ENCODE results near the gene PHETA1.

PHETA1 gene

DNA sequence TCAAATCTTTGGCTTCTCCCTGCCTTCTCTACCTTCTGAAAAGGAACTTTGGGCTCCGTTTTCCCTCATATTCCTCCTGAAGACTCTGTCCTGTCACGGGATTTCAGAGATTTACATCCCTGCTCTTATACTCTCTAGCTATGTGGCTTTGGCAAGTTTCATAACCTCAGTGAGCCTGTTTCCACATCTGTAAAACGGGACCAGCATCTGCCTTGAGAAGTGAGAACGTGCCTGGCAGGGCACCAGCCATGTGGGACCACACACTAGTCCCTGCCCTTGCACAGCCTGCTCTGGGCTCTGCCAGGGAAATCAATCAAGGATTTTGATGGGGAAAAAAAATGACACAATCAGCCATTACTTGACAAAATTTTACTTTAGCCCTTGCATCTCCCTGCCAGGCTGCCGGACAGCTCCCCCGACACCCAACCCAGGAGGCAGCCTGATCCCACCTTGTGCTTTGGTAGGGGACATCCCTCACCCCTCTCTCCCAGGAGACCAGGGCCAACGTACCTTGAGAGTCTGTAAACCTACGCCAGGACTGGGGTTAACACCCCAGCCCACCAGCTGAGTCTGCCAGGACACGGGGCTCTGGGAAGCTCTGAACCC lies 8.5 kb downstream of the PHETA1 start:
- TF ChIP-seq, protein P1, sequence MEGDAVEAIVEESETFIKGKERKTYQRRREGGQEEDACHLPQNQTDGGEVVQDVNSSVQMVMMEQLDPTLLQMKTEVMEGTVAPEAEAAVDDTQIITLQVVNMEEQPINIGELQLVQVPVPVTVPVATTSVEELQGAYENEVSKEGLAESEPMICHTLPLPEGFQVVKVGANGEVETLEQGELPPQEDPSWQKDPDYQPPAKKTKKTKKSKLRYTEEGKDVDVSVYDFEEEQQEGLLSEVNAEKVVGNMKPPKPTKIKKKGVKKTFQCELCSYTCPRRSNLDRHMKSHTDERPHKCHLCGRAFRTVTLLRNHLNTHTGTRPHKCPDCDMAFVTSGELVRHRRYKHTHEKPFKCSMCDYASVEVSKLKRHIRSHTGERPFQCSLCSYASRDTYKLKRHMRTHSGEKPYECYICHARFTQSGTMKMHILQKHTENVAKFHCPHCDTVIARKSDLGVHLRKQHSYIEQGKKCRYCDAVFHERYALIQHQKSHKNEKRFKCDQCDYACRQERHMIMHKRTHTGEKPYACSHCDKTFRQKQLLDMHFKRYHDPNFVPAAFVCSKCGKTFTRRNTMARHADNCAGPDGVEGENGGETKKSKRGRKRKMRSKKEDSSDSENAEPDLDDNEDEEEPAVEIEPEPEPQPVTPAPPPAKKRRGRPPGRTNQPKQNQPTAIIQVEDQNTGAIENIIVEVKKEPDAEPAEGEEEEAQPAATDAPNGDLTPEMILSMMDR (IDR thresholded peaks at IDR 0.05), result no peak

DNA sequence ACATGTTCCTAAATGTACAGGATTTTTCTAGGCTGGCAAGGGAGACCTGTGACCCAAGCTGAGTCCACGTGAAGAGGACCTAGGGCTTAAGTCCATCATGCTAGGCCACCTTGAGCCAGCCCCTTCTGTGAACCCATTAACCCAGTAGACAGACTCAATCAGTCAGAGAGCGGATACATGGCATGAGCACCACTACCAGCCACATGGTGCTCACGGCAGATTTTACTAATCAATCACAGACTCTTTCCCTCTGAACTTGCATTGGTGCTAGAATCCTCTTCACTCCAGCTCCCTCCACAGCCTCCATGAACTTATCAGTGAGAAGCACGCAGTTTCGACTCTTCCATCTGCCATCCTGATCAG lies 9.0 kb downstream of the PHETA1 start:
- TF ChIP-seq, protein P1 (IDR thresholded peaks at IDR 0.05), result no peak

DNA sequence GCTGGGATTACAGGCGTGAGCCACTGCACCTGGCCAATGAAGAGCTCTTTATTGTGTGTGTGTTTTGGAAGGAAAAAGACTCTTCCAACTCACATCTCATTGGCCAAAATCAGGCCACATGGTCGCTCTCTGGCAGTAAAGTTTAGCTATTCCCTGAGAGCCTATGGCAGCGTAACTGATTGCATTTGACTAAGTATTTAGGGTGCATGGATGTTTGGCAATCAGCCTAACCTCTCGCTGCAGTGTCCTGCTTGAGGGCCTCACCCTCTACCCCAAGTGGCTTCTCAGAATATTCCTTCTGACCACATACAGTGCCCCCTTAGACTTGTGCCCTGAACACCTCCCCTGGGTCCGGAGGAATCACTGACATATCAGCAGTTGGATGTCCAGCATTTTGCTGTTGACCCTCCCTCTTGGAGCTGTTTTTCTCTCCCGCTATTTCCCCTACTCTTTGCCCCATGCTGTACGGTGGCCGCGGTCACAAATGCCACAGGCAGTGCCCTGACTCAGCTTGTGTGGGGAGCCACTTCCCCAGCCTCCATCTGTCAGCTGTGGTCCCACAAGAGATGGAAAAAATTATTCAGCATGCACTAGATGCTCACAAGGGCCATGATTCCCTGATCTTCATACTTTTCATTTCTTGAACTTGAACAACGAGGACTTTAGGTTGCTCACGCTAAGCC lies 9.5 kb downstream of the PHETA1 start:
- TF ChIP-seq, protein P1 (IDR thresholded peaks at IDR 0.05), result no peak

DNA sequence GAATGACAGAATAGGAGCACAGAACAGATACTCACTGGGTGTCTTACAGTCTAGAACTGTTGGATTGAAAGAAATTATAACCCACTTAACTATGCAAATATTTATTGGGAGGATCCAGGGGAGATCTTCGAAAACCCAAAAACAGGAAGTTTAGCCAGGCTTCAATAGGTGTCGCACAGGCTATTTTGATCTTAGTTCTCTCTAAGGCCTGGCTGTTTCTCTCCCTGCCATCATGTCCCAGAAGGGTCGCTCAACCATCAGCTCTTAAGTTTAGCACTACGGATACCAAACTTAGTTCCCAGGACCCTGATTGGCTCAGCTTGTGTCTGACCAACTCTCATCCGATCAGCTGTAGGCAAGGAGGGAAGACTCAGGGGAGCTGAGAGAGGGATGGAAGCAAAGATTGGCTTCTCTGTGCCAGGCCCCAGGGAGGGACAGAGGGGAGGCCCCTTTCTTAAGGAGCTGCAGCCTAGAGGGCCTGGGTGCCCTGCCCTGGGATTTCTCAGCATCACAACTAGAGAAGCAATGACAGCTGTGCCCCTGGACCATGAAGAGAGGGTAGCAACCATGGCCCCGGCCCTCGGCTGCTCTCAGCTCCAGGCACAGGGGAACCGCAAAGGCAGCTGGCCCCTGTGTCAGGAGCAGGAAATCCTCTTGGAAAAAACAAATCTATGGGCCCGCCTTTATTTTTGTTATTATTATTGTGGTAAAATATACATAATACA lies 13.5 kb downstream of the PHETA1 start:
- TF ChIP-seq, protein P1 (IDR thresholded peaks at IDR 0.05), result no peak

DNA sequence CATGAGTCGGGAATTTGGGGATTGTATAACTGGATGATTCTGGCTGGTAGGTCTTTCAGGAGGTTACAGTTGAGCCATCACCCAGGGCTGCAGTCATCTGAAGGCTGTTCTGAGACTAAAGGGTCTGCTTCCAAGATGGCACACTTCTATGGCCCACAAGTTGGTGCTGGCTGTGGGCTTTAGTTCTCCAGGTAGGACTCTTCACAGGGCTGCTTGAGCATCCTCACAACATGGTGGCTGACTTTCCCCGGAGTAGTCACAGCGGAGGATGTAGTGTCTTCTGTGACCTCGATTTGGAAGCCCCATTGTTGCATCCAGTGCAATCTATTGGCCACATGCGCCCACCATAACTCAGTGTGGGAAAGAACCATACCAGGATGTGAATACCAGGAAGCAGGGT lies 14.4 kb downstream of the PHETA1 start:
- TF ChIP-seq, protein P1 (IDR thresholded peaks at IDR 0.05), result no peak

DNA sequence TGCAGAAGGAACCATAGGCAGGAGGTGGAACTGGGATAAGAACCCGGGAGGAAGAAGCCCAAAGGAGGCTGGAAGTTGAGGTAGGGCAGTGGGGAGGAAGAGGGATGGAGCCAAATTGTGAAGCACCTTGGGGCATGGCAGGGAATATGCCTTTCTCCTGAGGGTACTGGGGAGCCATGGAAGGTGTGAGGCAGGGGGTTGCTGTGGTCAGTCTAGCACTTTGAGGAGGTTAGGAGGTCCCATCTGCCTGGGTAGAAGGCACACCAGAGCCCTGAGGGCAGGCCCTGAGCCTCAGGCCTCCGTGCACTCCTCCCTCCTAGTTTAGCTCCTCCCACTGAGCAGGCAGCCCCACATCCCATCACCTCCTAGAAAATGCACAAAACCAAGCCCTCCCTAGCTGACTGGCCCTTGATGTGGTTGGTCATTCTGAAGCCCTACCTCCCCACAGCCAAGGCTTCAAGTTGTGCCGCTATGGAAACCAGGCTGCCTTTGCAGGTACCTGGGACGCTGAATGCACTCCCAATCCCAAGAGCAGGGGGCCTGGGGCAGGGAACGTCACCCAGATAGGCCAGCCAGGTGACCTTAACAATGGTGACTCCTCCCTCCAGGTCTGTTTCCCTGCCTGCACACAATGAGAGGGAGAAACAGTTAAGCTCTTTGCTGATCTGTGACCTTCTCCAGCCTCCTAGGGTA lies 15.1 kb downstream of the PHETA1 start:
- TF ChIP-seq, protein P1 (IDR thresholded peaks at IDR 0.05), result no peak

DNA sequence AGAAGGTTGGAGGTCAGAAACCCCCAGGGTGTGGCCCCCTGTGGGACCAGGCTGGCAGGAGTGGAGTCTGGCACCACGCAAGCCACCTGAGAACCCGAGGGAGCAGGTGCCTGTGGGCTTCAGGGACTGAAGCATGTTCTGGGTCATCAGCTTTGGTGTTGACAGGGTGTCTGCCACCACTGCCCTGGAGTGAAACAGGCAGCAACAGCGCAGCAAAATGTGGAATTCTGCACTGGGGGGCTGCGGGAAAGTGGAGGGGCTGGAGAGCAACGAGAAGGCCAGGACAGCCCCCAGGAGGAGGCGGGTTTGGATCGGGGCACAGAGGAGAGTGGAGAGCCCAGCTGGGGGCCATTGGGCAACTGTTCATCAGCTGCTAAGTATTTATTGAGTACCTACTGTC lies 15.9 kb downstream of the PHETA1 start:
- TF ChIP-seq, protein P1 (IDR thresholded peaks at IDR 0.05), result no peak
